OCI-LY1 (cell line): ENCODE results near the gene OTOF.

ENCODE experiments used
- H2AFZ ChIP-seq: fragments of 200-600 bp; sonication (generic), shearing (Covaris generic); 2 replicates; pipeline ENCODE4 v1.6.0; 2014; ENCODE audit warnings: antibody characterized with exemption, mild to moderate bottlenecking, low read length
- H3F3A ChIP-seq: fragments of 200-600 bp; sonication (generic), shearing (Covaris generic); 2 replicates; pipeline ENCODE4 v1.6.0; 2014; ENCODE audit warnings: mild to moderate bottlenecking, antibody characterized with exemption, low read length, moderate library complexity; ENCODE audit not compliant: insufficient read depth
- H3K27ac ChIP-seq: fragments of 200-600 bp; sonication (generic); 2 replicates; pipeline ENCODE4 v1.5.1; 2014; ENCODE audit warnings: low read length, mixed run types, mild to moderate bottlenecking, low read depth; ENCODE audit not compliant: poor library complexity, severe bottlenecking
- H3K27me3 ChIP-seq: fragments of 200-600 bp; sonication (generic); 2 replicates; pipeline ENCODE4 v1.6.0; 2014; ENCODE audit warnings: antibody characterized with exemption, mild to moderate bottlenecking, low read length, moderate library complexity; ENCODE audit not compliant: insufficient read depth
- H3K36me3 ChIP-seq: fragments of 200-600 bp; sonication (generic); 2 replicates; pipeline ENCODE4 v1.6.1; 2014; ENCODE audit warnings: mild to moderate bottlenecking, antibody characterized with exemption, low read length, moderate library complexity, mixed read lengths; ENCODE audit not compliant: insufficient read depth
- H3K4me1 ChIP-seq: fragments of 200-600 bp; sonication (generic); 2 replicates; pipeline ENCODE4 v1.5.1; 2014; ENCODE audit warnings: mild to moderate bottlenecking, low read length, moderate library complexity; ENCODE audit not compliant: insufficient read depth, severe bottlenecking
- H3K4me2 ChIP-seq: fragments of 200-600 bp; sonication (generic), shearing (Covaris generic); 2 replicates; pipeline ENCODE4 v1.6.1; 2014; ENCODE audit warnings: low read length
- H3K4me3 ChIP-seq: fragments of 200-600 bp; sonication (generic); 2 replicates; pipeline ENCODE4 v1.5.1; 2014; ENCODE audit warnings: low read length, low read depth, mild to moderate bottlenecking, mixed read lengths; ENCODE audit not compliant: poor library complexity, severe bottlenecking
- H3K79me2 ChIP-seq: fragments of 200-600 bp; shearing (Covaris generic); 2 replicates; pipeline ENCODE4 v1.6.1; 2016; ENCODE audit warnings: mixed run types, low read length, mixed read lengths; ENCODE audit not compliant: insufficient read depth
- H3K9ac ChIP-seq: fragments of 200-600 bp; sonication (generic), shearing (Covaris generic); 2 replicates; pipeline ENCODE4 v1.6.1; 2014; ENCODE audit warnings: mild to moderate bottlenecking, low read length, mixed read lengths
- H3K9me2 ChIP-seq: fragments of 200-600 bp; sonication (generic), shearing (Covaris generic); 2 replicates; pipeline ENCODE4 v1.6.1; 2014; ENCODE audit warnings: low read depth, mild to moderate bottlenecking, low read length, mixed read lengths
- H3K9me3 ChIP-seq: fragments of 200-600 bp; shearing (Covaris generic); 2 replicates; pipeline ENCODE4 v1.6.1; 2014; ENCODE audit warnings: low read length, mixed read lengths
- H4K20me1 ChIP-seq: fragments of 200-600 bp; sonication (generic), shearing (Covaris generic); 2 replicates; pipeline ENCODE4 v1.6.0; 2016; ENCODE audit warnings: mild to moderate bottlenecking, low read length; ENCODE audit not compliant: insufficient read depth
- CTCF ChIP-seq: fragments of 200-600 bp; sonication (generic), shearing (Covaris generic); IDR thresholded peaks from 2 replicates; pipeline ENCODE4 v1.5.1; 2017; ENCODE audit warnings: mild to moderate bottlenecking, antibody characterized with exemption, low read length, moderate library complexity, mixed read lengths
- EZH2 ChIP-seq: fragments of 200-600 bp; sonication (generic), shearing (Covaris generic); IDR thresholded peaks from 2 replicates; pipeline ENCODE4 v1.8.0; 2017; ENCODE audit warnings: borderline replicate concordance, mixed run types, mild to moderate bottlenecking, antibody characterized with exemption, low read length, moderate library complexity, mixed read lengths

The OTOF gene

GRCh38 chr2:26454561-26455001 is 23.3 kb downstream of the OTOF start:
- H3K27ac ChIP-seq = no peak overlapping the region
- H3K9ac ChIP-seq = no peak overlapping the region
- H3K27me3 ChIP-seq = peaks cover 5% of the 10 kb centered on the region; the same call in 1 of the 2 replicates
- no peaks in the 10 kb centered on the region for H3K4me1 ChIP-seq
- H3K4me2 ChIP-seq = no peak overlapping the region
- H2AFZ ChIP-seq = no peak overlapping the region
- no peak overlapping the region for H3K4me3 ChIP-seq
- TF ChIP-seq EZH2 (no peak), CTCF (no peak)
- H3K79me2 ChIP-seq = no peaks in the 10 kb centered on the region
- H4K20me1 ChIP-seq = no peaks in the 10 kb centered on the region
- H3F3A ChIP-seq = no peaks in the 10 kb centered on the region
- no peaks in the 10 kb centered on the region for H3K36me3 ChIP-seq
- H3K9me2 ChIP-seq = no peaks in the 10 kb centered on the region
- no peaks in the 10 kb centered on the region for H3K9me3 ChIP-seq

- Histone ChIP-seq H3K4me3 (no peak overlapping the region), H2AFZ (no peak overlapping the region), H3K9me2 (no peaks in the 10 kb centered on the region), H3K4me2 (no peak overlapping the region), H3K9me3 (no peaks in the 10 kb centered on the region), H3F3A (no peaks in the 10 kb centered on the region), H3K4me1 (no peaks in the 10 kb centered on the region), H3K36me3 (no peaks in the 10 kb centered on the region), H3K9ac (no peak overlapping the region), H3K27me3 (peaks cover 5% of the 10 kb centered on the region; the same call in 1 of the 2 replicates), H4K20me1 (no peaks in the 10 kb centered on the region), H3K79me2 (no peaks in the 10 kb centered on the region), H3K27ac (no peak overlapping the region)
- TF ChIP-seq EZH2 (no peak), CTCF (no peak)
Measured at GRCh38 chr2:26453421-26454329, 24.2 kb downstream of the OTOF start.

GRCh38 chr2:26451700-26452099 is 26.2 kb downstream of the OTOF start:
- no peaks in the 10 kb centered on the region for H3K9me3 ChIP-seq
- H3K79me2 ChIP-seq = no peaks in the 10 kb centered on the region
- no peak overlapping the region for H2AFZ ChIP-seq
- H4K20me1 ChIP-seq = no peaks in the 10 kb centered on the region
- peaks cover 5% of the 10 kb centered on the region; the same call in 1 of the 2 replicates for H3K27me3 ChIP-seq
- no peak overlapping the region for H3K4me2 ChIP-seq
- TF ChIP-seq EZH2 (no peak), CTCF (no peak)
- no peak overlapping the region for H3K4me3 ChIP-seq
- H3K4me1 ChIP-seq = no peaks in the 10 kb centered on the region
- no peak overlapping the region for H3K9ac ChIP-seq
- no peak overlapping the region for H3K27ac ChIP-seq
- no peaks in the 10 kb centered on the region for H3K9me2 ChIP-seq
- H3F3A ChIP-seq = no peaks in the 10 kb centered on the region
- no peaks in the 10 kb centered on the region for H3K36me3 ChIP-seq
